Tongue (tissue), 2 donors: ENCODE results near the gene LAPTM4A. TPM values are rescaled to one million over a fixed set of nuclear protein-coding genes. Genes with fewer than 3 reads are reported as not detected.

Source experiments
- DNase-seq: peaks from one replicate; pipeline ENCODE4 v3.0.0-alpha.2; 2015
- total RNA-seq: library from RNA; depleted of rRNA; stranded (reverse); fragments of >200 nt; gene quantifications from one replicate; pipeline ENCODE4 v1.2.3, GENCODE V29; 2014

LAPTM4A gene
- total RNA-seq, 1 donor from 2014 or later, result 190 TPM

- DNase-seq, result no peak
Observed at GRCh38 chr2:20019747-20020146, 31.7 kb downstream of the LAPTM4A start.

GRCh38 chr2:20018601-20019152, 32.8 kb downstream of the LAPTM4A start:
- no peak for DNase-seq

- DNase-seq, result no peak
Observed at GRCh38 chr2:20016346-20016745, 35.1 kb downstream of the LAPTM4A start.

DNA sequence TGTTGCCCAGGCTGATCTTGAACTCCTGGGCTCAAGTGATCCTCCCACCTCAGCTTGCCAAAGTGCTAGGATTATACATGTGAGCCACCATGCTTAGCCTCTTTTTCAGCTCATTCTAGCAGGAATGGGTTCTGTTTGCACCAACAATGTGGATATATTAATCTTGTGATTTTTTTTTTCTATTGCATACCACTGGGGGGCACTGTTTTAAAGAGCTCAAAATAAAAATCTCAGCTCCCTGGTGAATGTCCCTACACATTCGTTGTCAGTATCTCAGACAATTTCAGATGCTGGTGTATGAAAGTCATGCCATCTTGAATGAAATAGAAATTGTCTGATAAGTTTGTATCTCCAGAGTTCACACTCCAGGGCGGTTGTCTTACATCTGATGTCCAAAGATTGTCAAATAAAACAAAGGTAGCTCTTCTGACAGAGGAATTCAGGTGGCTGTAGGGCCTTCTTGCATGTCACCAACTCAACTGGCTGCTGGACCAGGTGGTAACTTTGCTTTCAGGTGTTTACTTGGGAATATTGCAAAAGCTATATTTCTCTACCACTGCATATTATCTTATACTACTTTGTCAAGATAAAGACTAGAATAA, 35.8 kb downstream of the LAPTM4A start:
- peak; percentile 85 for DNase-seq

- DNase-seq, result peak; percentile 51
Observed at GRCh38 chr2:20013126-20013849, 38.1 kb downstream of the LAPTM4A start.

DNA sequence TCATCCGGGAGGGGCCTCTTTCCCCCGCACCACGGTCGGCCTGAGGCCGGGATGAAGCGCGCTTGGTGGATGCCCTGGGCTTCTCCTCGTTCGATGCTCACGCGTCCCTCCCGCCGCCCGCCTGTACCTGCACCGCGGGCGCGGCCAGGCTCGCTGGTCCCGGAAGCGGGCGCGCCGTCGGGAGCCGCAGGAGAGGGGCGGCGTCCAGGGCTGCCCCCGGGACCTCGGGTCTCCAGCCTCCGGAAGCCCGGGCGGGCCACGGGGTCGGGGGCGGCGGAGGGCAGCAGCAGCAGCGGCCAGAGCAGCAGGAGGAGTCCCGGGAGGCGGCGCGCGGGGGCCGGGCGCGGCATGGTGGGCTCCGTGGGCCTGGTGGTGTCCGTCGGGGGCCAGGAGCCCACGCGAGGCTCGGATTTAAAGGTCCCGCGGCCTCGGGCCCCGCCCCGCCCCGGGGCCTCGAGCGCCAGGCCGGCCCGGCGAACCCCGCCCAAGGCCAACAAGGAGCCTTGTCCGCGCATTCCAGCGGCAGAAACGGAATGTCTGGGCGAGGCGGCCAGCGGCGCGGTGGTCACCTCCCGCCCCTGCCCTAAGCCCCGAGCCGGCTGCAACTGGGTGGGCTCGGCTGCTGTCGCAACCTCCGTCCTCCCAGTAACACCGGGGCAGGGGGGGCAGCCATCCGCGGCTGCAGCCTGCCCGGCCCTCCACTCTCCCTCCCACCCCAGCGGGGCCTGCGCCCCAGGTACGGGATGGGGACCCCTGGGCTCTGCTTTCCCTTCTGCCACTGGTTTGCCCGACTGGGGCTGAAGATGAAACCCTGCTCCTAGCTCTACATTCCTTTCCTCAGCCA, 38.9 kb downstream of the LAPTM4A start, which contains the start of gene MATN3:
Gene MATN3, minus strand, starts transcription at position 387 of the 844 bp plus-strand sequence. Its CDS starts 37 bp downstream, at position 350.
- peak; percentile 48 for DNase-seq

- no peak for DNase-seq
Observed at GRCh38 chr2:20012032-20012281, 39.5 kb downstream of the LAPTM4A start.

DNA sequence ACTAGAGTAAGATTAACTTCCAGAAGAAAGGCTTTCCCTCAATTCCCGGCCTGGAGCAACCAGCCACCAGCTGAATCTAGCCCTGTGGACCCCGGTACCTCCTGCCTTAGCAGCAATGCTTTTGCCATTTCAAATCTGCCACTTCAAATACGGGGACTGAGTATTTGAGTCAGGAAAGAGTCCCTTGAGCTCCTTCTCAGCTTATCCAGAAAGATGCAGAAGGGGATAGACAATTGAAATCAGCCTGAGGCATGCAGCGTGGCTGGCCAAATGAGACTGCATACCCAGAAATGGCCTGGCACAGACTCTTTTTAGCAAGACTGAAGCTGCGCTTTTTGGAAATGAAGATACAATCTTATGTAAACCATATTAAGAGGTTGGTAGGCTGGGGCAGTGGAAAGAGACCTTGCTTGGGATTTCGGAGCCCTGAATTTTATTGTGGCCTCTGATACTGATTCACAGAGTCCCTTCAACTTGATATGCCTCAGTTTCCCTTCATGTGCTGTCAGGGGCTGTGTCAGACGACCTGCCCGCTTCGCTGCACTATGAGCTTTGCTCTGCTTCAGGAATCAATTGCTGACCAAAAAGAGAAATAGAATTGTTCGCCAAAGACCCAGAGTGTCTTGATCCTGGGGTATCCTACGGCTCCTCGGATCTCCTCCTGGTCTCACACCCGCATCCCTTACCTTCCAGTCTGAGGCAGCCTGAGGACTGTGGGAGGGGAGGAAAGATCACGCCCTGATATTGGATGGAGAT, 40.0 kb downstream of the LAPTM4A start:
- no peak for DNase-seq

DNA sequence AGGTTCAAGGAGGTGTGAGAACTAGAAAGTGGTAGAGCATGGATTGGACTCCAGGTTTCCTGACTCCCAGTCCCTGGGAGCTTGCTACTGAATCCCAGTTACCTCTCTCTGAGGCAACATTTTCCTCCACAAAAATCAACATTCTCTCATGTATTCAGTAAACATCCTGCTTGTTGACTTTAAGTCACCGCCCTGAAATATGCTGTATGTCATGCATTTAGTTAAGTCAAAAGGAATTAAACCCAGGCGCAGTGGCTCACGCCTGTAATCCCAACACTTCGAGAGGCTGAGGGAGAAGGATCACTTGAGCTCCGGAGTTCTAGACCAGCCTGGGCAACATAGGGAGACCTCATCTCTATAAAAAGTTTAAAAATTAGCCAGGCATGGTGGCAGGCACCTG, 42.7 kb downstream of the LAPTM4A start:
- peak; percentile 33 for DNase-seq

DNA sequence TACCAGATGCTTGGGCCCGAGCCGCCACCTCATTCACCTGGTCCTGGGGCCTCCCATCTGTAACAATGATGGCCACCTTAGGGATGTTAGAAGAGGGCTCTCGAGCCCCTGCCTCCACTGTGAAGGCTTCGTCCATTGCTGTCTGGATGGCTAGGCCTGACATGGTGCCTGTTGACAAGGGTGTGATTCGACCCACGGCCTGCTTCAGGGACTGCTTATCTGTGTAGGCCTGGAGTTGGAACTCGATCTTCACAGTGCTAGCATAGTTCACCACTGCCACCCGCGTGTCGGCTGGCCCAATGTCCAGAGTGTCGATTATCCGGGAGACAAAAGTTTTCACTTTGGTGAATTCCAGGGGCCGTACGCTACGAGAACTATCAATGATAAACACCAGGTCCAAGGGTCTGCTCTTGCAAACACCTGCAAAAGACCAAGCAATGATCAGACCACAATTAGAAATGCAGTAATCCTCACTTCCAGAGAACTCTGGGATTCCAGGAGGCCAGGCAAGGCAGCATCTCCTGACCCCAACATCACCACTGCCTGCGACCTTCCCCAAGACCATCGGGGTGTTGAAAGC, 45.4 kb downstream of the LAPTM4A start:
- no peak for DNase-seq

GRCh38 chr2:20005067-20005627, 46.3 kb downstream of the LAPTM4A start:
- no peak for DNase-seq

- DNase-seq, result no peak
Observed at GRCh38 chr2:20001361-20001863, 50.0 kb downstream of the LAPTM4A start.

DNA sequence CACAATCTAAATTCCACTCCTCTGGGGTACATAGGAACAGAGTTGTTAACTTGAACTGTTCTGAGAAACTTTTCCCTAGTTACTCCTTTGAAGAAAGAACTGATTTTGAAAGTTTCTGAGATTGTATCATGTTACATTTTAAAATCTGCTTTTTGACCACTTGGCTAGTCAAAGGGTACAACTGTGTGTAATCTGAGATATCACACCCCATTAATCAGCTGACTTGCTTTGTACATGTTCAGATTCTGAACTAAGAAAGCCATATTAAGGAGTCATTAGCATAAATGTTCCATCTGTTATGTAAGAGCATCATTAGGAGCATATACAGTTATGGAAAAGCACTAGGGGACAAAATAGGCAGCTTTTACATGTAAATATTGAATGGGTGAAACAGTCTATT, 57.7 kb downstream of the LAPTM4A start:
- DNase-seq, result no peak

GRCh38 chr2:19991895-19992294, 59.5 kb downstream of the LAPTM4A start:
- DNase-seq, result no peak

GRCh38 chr2:19990416-19990728, 61.1 kb downstream of the LAPTM4A start:
- no peak for DNase-seq

GRCh38 chr2:19989667-19990415, 61.6 kb downstream of the LAPTM4A start, which contains the start of gene WDR35:
TSS of gene WDR35 (minus strand) at chr2:19990105. CDS start at chr2:19990015, 90 bp downstream.
- DNase-seq, result peak; percentile 95

- DNase-seq, result no peak
Observed at GRCh38 chr2:19989342-19989666, 62.1 kb downstream of the LAPTM4A start.

- DNase-seq, result no peak
Observed at GRCh38 chr2:19988600-19988999, 62.8 kb downstream of the LAPTM4A start.

DNA sequence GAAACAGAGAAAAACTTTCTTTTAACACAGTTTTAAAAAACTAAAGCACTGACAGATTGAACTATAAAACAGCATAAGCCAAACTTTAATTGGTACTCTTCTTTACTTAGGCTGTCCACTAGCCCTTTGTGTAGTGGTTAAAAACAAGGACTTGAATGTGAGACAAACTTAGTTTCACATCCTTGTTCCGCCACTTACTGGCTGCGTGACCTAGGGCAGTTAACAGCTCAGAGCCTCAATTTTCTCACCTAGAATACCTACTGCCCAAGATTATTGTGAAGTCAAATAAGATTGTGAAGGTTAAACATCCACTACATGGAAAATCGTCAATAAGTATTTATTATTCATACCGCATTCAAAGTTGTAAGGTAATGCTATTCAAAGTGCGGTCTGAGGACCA, 63.5 kb downstream of the LAPTM4A start:
- DNase-seq, result no peak
